Activated CD8-positive, alpha-beta memory T cell treated with anti-CD3 and anti-CD28 coated beads, Interleukin-2, amount 50 U/mL, for 48 hours (primary cell): ENCODE measurements around the gene TNFRSF8.
A peak's percentile ranks its signal among the peaks of the same experiment; 100 is the strongest.

ENCODE experiments used
- DNase-seq: peaks from one replicate; pipeline ENCODE4 v3.0.0-alpha.2; 2020

Gene TNFRSF8

DNA sequence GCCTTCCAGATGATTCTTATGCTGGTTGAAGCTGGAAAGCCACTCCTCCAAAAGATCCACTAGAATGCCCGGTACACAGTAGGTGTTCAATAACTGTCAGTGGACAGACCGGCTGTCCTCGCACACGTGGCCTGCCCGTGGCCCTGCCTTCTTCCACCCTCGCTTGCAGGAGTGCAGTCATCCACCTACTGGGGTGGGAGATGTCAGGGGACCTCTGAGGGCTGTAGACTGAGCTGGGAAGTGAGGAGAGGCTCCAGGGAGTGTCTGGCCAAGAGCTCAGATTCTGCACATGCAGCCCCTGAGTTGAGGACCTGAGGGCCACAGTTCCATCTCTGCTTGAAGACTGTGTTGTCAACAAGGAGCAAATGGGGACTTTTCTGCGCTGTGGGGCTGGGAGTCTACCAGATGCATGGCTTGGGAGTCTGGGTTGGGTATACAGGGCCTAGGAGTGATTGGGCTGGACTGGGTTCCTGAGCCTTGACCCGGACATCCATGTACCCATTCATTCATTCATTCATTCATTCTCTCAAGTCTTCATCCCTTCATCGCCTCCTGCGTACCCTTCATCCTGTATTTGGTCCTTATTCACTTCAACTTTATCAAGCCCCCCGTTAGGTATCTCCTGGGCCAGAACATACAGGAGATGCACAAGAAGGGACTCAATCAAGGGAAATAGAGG is 99.5 kb downstream of the TNFRSF8 start:
- DNase-seq, result no peak

DNA sequence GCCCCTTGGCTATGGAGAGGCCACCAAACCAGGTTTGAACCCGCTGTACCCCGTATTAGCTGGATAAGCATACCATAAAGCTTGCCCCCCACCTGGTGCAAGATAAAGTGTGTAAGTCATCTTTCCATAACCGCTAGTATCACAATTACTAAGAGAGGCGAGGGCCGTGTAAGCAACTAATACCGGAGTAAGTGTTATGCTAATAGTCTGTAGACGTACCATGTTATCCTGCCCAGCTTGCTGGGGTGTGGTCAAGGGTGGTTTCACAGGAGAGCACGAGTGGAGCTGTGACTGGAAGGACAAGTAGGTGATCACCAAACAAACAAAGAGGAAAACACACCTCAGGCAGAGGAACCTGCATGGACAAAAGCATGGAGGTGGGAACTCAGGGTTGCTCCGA is 100.1 kb downstream of the TNFRSF8 start:
- no peak for DNase-seq

- no peak for DNase-seq
Measured at GRCh38 chr1:12164210-12164609, 101.1 kb downstream of the TNFRSF8 start.

DNA sequence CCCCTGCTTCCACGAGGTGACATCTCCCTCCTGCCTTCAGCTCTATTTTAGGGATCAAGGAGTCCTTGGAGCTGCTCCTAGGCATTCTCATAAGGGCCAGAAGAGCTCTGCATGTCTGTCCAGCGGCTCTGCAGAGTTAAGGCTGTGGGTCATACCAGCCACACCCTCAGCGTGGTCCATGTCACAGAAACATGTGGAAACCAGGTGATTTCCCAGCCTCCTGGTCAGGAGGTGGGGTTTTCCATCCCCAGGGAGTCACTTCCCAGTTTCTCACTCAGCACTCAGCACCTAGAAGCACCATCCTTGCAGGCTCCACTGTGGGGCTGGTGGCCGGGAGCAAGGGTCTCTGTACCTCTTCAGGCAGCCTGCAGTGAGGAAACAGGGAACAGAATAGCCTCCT is 102.2 kb downstream of the TNFRSF8 start:
- no peak for DNase-seq

DNA sequence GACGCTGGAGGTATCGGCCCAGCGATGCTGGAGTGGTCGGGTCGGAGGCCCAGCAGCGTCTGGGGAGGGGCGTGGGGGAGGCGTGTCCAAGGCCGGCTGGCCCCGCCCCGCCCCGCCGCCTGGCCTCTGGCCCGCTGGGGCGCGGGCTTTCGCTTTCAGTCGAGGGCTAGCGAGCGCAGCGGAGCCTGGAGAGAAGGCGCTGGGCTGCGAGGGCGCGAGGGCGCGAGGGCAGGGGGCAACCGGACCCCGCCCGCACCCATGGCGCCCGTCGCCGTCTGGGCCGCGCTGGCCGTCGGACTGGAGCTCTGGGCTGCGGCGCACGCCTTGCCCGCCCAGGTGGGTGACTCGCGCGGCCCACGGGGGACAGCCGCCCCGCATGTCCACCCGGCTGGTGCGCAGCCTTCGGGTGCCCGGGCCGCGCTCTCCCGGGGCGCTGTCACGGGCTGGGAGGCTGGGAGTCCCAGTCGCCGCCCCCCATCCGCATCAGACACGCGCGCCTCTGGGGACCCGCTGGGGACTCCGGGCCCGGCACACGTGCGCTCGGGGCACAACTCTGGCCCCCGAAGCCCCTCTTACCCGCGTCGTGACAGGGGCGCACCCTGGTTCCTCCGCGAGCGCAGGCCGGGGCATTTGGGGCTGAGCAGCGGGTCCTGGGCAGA is 103.9 kb downstream of the TNFRSF8 start, which contains the start of gene TNFRSF1B:
TNFRSF1B (plus strand) TSS at position 158 of the 659 bp plus-strand sequence; CDS start at position 259, 101 bp downstream.
- peak; percentile 88 for DNase-seq

- DNase-seq, result no peak
Measured at GRCh38 chr1:12167493-12168429, 104.7 kb downstream of the TNFRSF8 start.

GRCh38 chr1:12168451-12169160 is 105.5 kb downstream of the TNFRSF8 start:
- no peak for DNase-seq

- no peak for DNase-seq
Measured at GRCh38 chr1:12169442-12170135, 106.5 kb downstream of the TNFRSF8 start.

DNA sequence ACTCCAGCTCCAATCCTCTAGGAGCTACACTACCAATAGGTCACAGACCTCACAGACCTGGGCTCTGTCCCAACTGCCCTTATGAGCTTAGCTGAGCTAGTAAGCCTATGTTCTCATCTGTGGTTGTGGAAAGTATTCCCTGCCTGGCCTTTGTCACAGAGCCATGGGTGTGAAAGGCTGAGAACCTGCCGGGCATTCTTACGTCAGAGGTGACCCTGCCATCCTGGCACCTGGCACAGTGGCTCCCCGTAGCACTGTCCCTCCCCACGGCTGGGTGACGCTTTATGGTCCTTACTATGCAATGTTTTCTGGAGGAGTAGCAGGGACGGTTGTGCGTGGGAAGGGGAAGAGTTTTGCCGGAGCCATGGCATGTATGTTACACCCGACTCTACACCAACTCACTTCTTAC is 107.2 kb downstream of the TNFRSF8 start:
- DNase-seq, result no peak

DNA sequence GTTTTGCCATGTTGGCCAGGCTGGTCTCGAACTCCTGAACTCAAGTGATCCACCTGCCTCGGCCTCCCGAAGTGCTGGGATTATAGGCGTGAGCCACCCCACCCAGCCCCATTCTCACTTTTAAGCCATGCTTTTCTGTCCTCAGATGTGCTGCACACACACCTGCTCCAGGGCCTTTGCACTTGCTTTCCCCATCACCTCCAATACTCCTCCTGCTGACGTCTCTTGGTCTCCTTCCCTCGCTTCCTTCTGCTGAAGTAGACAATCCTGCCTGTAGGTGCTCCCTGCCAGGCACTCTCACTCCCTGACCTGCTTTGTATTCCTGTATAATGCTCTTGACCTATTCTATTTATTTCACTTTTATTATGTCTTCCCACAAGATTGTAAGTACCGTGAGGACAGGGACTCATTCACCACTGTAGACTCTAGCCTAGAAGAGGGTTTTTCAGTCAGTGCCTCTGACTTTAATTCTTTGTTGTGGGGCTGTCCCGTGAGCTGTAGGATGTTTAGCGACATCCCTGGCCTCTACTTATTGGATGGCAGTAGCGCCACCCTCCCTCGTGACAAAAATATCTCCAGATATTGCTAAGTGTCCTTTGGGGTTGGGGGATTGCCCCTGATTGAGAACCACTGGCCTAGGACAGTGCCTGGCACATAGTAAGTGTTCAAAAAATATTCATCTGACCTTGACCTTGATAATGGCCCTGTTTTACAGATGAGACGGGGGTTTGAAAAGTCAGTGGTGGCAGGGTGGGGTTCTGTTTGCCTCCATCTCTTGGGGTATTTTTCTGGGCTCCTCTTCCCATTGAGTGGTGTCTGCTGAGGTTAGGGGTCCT is 108.3 kb downstream of the TNFRSF8 start:
- DNase-seq, result no peak

DNA sequence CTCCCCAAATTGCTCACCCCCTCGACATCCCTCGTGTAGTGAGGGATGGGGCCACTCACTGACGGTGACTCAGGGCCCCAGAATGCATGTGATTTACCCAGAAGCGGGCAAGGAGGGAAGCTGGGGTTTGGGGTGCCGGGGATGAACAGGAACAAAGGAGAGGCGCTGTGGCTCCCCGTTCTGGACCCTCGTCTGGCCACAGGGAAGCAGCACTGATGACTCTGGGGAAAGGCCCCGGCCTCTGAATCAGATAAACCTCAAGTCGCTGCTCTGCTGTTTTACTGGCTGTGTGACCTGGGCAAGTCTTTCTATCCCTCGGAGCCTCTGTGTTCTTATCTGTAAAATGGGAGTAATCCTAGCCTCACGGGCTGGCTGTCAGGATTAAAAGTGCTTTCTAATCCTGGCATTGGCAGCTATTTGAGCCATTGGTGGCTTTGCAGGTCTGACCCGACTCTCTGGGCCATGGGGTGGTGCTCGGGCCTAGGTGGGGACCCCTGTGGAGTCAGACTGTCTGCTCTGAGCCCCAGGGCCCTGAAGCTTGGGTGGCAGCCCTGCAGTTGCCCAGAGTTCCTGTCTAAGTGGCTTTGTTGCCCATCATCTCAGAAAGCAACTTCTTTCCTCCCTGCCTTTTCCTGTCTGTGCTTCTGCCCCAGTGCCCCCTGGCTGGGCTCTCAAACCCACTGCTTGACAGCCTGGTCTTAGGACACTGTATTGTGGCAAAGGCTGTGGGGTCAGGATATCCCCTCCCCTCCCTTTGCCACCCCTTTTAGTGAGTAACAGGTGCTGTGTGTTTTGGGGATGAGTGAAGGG is 109.1 kb downstream of the TNFRSF8 start:
- no peak for DNase-seq

DNA sequence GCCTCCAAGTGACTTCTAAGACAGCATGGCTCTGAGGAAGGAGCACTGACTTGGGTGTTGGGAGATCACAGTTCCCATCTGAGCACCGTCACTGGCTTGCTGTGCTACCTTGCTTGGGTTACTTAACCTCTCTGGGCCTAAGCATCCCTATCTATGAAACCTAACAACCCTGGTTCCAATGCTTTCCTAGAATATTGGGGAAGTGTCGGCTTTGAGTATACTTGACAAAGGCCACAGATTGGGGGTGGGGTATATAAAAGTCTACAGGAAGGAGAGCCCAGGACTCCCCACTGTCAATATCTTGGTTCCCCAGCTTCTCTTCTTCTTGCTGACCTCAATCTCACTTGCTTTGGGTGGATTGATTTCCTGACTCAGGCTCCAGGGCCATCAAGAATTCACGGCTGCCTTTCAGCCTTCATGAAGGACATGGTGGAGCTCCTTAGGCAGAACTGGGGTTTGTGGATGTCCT is 110.0 kb downstream of the TNFRSF8 start:
- no peak for DNase-seq

- DNase-seq, result peak; percentile 94
Measured at GRCh38 chr1:12173631-12174121, 110.6 kb downstream of the TNFRSF8 start.

DNA sequence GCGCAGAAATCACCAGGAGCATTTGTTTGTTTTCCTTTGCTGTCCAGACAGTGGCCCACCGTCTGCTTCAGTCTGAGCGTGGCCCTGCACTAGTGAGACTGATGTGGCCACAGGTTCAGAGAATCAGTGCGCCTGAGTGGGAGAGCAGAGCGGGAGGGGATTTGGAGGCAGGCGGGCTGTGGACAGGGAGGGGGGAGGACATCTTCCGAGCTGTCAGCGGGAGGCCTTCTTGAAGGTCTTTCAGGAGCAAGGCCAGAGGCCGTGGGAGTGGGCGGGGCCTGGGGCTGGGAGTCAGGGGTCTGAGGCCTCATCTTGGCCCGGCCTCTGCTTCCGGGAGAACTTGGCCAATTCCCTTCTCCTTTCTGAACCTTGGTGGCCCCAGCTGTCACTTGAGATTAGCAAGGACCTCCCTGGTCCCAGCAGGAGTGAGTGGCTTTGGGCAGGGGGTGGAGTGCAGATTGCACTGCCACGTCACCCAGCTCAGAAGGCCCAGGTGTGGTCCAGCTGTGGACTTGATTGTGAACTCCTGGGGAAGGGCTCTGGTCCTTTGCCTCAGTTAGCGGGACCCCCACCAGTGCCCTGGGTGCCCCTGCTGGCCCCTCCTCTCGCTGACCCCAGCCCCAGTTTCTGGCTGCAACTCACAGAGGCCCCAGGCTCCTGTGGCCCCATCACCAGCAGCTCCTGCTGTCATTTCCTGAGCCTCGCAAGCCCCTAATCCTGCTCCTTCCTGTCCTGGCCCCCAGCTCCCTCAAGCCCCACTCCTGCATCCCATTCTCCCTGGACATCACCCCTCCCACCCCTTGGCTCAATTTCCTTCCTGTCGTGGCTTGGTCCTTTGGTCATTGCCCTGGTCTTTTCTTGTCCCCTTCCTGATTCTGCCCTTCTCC is 112.1 kb downstream of the TNFRSF8 start:
- DNase-seq, result no peak

DNA sequence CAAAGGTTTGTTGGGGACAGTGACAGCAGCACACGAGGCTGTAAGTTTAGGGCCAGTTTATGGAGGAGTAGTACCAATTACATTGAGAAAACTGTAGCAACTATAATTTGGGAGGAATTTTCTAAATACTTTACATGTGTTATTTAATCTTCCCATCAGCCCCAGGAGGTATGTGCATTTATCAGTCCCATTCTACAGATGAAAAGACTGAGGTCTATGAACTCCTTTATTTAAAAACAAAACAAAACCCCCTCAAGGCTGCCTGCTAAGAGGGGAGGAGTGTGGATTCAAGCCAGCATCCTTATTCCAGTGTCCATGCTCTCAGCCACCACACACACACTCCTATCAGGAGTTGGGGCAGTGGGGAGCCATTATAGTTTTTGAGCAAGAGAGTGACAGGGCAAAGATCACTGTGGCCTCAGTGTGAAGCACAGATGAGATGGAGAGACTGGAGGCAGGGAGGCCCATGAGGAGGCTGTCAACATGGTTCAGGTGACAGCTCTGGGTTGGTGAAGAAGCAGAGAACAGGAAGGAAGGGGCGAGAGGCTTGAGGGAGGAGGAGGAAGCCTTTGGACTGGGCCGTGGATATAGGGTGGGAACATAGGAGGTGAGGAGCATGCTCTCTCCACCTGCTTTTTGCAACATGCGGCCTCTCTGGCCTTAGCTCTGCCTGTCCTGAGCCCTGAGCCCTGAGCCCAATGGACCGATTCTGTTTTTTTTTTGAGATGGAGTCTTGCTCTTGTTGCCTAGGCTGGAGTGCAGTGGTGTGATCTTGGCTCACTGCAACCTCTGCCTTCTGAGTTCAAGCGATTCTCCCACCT is 113.4 kb downstream of the TNFRSF8 start:
- no peak for DNase-seq

DNA sequence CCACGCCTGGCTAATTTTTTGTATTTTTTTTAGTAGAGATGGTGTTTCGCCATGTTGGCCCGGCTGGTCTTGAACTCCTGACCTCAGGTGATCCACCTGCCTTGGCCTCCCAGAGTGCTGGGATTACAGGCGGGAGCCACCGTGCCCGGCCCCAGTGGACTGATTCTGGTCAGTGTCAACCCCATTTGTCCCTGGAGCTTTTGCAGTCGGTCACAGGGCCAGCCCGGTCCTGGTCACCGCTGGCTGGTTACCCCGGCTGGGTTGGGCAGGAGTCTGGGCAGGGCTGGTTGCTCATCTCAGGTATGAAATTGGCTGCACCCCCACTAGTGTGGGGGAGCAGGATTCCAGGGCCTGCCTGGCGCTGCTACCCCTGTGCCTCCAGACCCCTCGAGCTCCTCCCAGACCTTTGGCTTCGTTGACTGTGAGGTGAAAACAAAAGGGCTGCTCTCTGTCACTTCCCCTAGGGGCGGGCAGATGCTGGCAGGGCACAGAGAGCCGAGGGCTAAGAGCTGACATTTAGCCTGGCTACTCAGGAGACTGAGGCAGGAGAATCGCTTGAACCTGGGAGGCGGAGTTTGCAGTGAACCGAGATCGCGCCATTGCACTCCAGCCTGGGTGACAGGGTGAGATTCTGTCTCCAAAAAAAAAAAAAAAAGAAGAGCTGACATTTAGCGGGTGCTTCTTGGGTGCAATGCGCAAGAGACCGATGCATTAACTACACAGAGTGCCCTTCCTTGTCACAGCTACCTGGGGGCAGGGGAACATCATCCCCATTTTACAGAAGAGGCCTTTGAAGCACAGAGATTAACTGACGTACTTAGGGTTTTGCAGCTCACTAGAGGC is 114.3 kb downstream of the TNFRSF8 start:
- no peak for DNase-seq

DNA sequence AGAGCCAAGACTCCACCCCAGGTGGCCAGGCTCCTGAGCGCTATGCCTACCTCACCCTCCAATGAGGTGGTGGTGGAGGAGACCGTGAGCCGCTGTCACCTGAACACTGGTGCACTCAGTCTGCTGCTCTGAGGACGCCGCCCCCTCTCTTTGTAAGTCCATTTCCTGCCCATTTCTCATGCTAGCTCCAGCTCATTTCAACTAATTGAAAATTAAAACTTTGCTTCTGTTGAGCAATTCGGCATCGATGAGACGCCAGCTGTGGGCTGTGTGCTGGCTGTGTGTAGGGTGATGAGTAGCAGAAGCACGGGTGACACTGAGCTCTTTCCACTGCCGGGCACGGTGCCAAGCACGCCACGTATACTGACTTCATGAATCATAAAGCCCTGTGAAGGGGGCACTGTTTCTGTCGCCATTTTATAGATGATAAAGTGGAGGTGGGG is 114.9 kb downstream of the TNFRSF8 start:
- DNase-seq, result peak; percentile 98
